ENCODE data around the gene BSPRY. TPM values are rescaled to one million over a fixed set of nuclear protein-coding genes. Genes with fewer than 3 reads are reported as not detected.

The BSPRY gene
- total RNA-seq, 1 donor = not detected

- no peak for TF ChIP-seq CTCF (IDR thresholded peaks at IDR 0.05; ENCODE audit: insufficient read depth, low read depth, low read length)
- H3K4me3 ChIP-seq (ENCODE audit: low read depth, low read length) = no peak overlapping the region
- no peak for DNase-seq (ENCODE audit: low read depth)
Measured at GRCh38 chr9:113368348-113368981, 19.1 kb downstream of the BSPRY start.

- no peak overlapping the region for H3K4me3 ChIP-seq (ENCODE audit: low read depth, low read length)
- no peak for DNase-seq (ENCODE audit: low read depth)
- TF ChIP-seq CTCF (IDR thresholded peaks at IDR 0.05; ENCODE audit: insufficient read depth, low read depth, low read length) = no peak
Measured at GRCh38 chr9:113368982-113369854, 19.9 kb downstream of the BSPRY start.

GRCh38 chr9:113369855-113370140, 20.5 kb downstream of the BSPRY start:
- TF ChIP-seq CTCF (IDR thresholded peaks at IDR 0.05; ENCODE audit: insufficient read depth, low read depth, low read length) = no peak
- DNase-seq (ENCODE audit: low read depth) = no peak
- H3K4me3 ChIP-seq (ENCODE audit: low read depth, low read length) = no peak overlapping the region

GRCh38 chr9:113370806-113371325, 21.5 kb downstream of the BSPRY start:
- H3K4me3 ChIP-seq (ENCODE audit: low read depth, low read length) = no peak overlapping the region
- DNase-seq (ENCODE audit: low read depth) = no peak
- no peak for TF ChIP-seq CTCF (IDR thresholded peaks at IDR 0.05; ENCODE audit: insufficient read depth, low read depth, low read length)

- no peak overlapping the region for H3K4me3 ChIP-seq (ENCODE audit: low read depth, low read length)
- TF ChIP-seq CTCF (IDR thresholded peaks at IDR 0.05; ENCODE audit: insufficient read depth, low read depth, low read length) = no peak
- DNase-seq (ENCODE audit: low read depth) = no peak
Measured at GRCh38 chr9:113372059-113372458, 22.7 kb downstream of the BSPRY start.

- no peak for DNase-seq (ENCODE audit: low read depth)
- no peak overlapping the region for H3K4me3 ChIP-seq (ENCODE audit: low read depth, low read length)
- TF ChIP-seq CTCF (IDR thresholded peaks at IDR 0.05; ENCODE audit: insufficient read depth, low read depth, low read length) = no peak
Measured at GRCh38 chr9:113373256-113373655, 23.9 kb downstream of the BSPRY start.

Measured in fibroblast of villous mesenchyme (primary cell).